Stomach (tissue), 9 donors: ENCODE measurements around the gene RMND5A. TPM values are rescaled to one million over a fixed set of nuclear protein-coding genes. Genes with fewer than 3 reads are reported as not detected.

Experiments used
- DNase-seq, 2 donors: peaks; one replicate each; pipeline versions ENCODE4 v3.0.0 to v3.0.0-alpha.2; 2013 to 2019
- H3K27ac ChIP-seq, 5 donors: fragments of 200-600 bp in 4 of 5; sonication (generic) in 4 of 5; one replicate each; pipeline ENCODE4 v1.5.1; 2013 to 2019; ENCODE audit warnings: mild to moderate bottlenecking in 1 of 5, moderate library complexity in 1 of 5
- H3K27me3 ChIP-seq, 3 donors: fragments of 200-600 bp; sonication (generic); one replicate each; pipeline ENCODE4 v1.5.1; 2017 to 2019; ENCODE audit warnings: mixed run types in 1 of 3
- H3K36me3 ChIP-seq, 4 donors: fragments of 200-600 bp; sonication (generic); 1 replicate in 3 of 4; 2 replicates in 1 of 4; pipeline ENCODE4 v1.5.1; 2016 to 2019
- H3K4me1 ChIP-seq, 4 donors: fragments of 200-600 bp; sonication (generic); one replicate each; pipeline ENCODE4 v1.5.1; 2016 to 2019
- H3K4me3 ChIP-seq, 4 donors: fragments of 200-600 bp; sonication (generic) in 3 of 4; one replicate each; pipeline ENCODE4 v1.5.1; 2016 to 2019; ENCODE audit warnings: mild to moderate bottlenecking in 1 of 4
- H3K9me3 ChIP-seq, 4 donors: fragments of 200-600 bp; sonication (generic); one replicate each; pipeline ENCODE4 v1.5.1; 2016 to 2019
- EP300 ChIP-seq: sonication (generic); formaldehyde crosslinking; IDR thresholded peaks from one replicate; pipeline ENCODE4 v1.6.1; 2017; ENCODE audit warnings: antibody characterized with exemption
- POLR2A ChIP-seq, 4 donors: fragments of 450-650 bp; IDR thresholded peaks; one replicate each; pipeline ENCODE4 v1.6.1; 2016; ENCODE audit warnings: antibody characterized with exemption in 4 of 4, control low read depth in 2 of 4, mild to moderate bottlenecking in 1 of 4, moderate library complexity in 1 of 4
- POLR2AphosphoS5 ChIP-seq, 3 donors: sonication (generic); formaldehyde crosslinking; IDR thresholded peaks; one replicate each; pipeline ENCODE4 v1.6.1; 2016; ENCODE audit warnings: antibody characterized with exemption in 3 of 3
- WGBS, 5 donors: extraction: QIAGEN DNeasy Blood & Tissue Kit in 3 of 5; methylation state at CpG; one replicate each; pipeline versions ENCODE4 v1.1.5 to v1.1.7; 2013 to 2018; 5-methylcytosine and 5-hydroxymethylcytosine counted together
- intact Hi-C: fragments of 100-400 bp; cut with DNase I; formaldehyde crosslinking; loops from one replicate; pipeline ENCODE4 v1.15.1; 2023; ENCODE audit warnings: low total_unique reads
- polyA plus RNA-seq, 3 donors: library from polyadenylated mRNA; stranded (reverse); fragments of 200-250 nt; gene quantifications; one replicate each; pipeline ENCODE4 v1.2.3, GENCODE V29; 2013
- total RNA-seq, 5 donors: library from RNA; depleted of rRNA; stranded (reverse); fragments of >200 nt; gene quantifications; one replicate each; pipeline versions ENCODE4 v1.1.0 to v1.2.3, GENCODE V29; 2014 to 2016
- TF ChIP-seq, protein P1 (sequence below), 7 experiments: fragments of 450-650 bp in 4 of 7; fragments of 200-600 bp in 3 of 7; sonication (generic) in 3 of 7; IDR thresholded peaks; one replicate each; pipeline ENCODE4 v1.5.1; 2016 to 2019; ENCODE audit warnings: antibody characterized with exemption in 7 of 7, control low read depth in 2 of 7, mild to moderate bottlenecking in 1 of 7
- donor health status: healthy with polysubstance abuse.
- donor health status: Bipolar disorder and iron deficiency.
- donor health status: healthy.

RMND5A gene
- total and polyA plus RNA-seq, 8 donors = 7.3 to 111 (median 24.5) TPM

GRCh38 chr2:86791573-86791972 lies 71.5 kb downstream of the RMND5A start:
- Histone ChIP-seq H3K27ac (peak overlapping the region in 4 of 5 donors; percentile 11 to 74 (median 66)), H3K9me3 (peaks cover 0 to 12% (median 7%) of the 10 kb centered on the region in 4 donors), H3K4me3 (peak overlapping the region in 3 of 4 donors; percentile 27 to 42 (median 32)), H3K27me3 (peaks cover 35 to 87% (median 60%) of the 10 kb centered on the region in 3 donors), H3K4me1 (peaks cover 22 to 42% (median 35%) of the 10 kb centered on the region in 4 donors), H3K36me3 (no peaks in the 10 kb centered on the region)
- TF ChIP-seq, protein P1, sequence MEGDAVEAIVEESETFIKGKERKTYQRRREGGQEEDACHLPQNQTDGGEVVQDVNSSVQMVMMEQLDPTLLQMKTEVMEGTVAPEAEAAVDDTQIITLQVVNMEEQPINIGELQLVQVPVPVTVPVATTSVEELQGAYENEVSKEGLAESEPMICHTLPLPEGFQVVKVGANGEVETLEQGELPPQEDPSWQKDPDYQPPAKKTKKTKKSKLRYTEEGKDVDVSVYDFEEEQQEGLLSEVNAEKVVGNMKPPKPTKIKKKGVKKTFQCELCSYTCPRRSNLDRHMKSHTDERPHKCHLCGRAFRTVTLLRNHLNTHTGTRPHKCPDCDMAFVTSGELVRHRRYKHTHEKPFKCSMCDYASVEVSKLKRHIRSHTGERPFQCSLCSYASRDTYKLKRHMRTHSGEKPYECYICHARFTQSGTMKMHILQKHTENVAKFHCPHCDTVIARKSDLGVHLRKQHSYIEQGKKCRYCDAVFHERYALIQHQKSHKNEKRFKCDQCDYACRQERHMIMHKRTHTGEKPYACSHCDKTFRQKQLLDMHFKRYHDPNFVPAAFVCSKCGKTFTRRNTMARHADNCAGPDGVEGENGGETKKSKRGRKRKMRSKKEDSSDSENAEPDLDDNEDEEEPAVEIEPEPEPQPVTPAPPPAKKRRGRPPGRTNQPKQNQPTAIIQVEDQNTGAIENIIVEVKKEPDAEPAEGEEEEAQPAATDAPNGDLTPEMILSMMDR (IDR thresholded peaks at IDR 0.05) = no peak
- TF ChIP-seq POLR2AphosphoS5 (IDR thresholded peaks at IDR 0.05) (no peak), EP300 (no peak), POLR2A (IDR thresholded peaks at IDR 0.05) (no peak)
- 27 to 45% (median 37%) methylated on average over 7 of the region's 7 CpGs for WGBS, 5 donors
- intact Hi-C loops = no loop called here
- no peak for DNase-seq

DNA sequence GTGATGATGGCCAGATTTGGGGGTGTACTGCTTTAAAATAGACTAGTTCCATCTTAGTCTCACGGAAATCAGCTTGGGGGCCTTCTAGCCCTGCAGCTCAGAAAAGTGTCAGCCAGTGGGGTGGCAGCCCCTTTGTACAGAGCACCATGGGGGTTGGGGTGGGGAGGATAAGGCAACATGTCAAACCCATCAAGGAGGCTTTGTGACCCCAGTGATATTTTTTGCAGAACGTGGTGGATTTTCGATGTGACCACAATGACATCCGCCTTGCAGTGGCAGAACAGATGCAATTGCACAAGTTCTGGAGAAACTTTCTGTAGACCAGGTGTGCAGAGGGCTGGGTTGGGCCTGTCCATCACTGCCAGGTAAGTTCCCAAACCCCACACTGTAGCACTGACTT lies 73.7 kb downstream of the RMND5A start:
- Histone ChIP-seq H3K27me3 (peaks cover 35 to 75% (median 58%) of the 10 kb centered on the region in 3 donors), H3K36me3 (no peaks in the 10 kb centered on the region), H3K4me3 (no peak overlapping the region), H3K9me3 (peaks cover 0 to 24% (median 16%) of the 10 kb centered on the region in 4 donors), H3K27ac (peak overlapping the region in 3 of 5 donors; percentile 8 to 31 (median 17)), H3K4me1 (peaks cover 21 to 32% (median 27%) of the 10 kb centered on the region in 4 donors)
- intact Hi-C loops = no loop called here
- 77 to 89% (median 83%) methylated on average over 4 of the region's 4 CpGs for WGBS, 5 donors
- TF ChIP-seq EP300 (no peak), POLR2AphosphoS5 (IDR thresholded peaks at IDR 0.05) (no peak), POLR2A (IDR thresholded peaks at IDR 0.05) (no peak)
- TF ChIP-seq, protein P1 (IDR thresholded peaks at IDR 0.05) = no peak
- peak in 1 of 2 donors; percentile 39 for DNase-seq

DNA sequence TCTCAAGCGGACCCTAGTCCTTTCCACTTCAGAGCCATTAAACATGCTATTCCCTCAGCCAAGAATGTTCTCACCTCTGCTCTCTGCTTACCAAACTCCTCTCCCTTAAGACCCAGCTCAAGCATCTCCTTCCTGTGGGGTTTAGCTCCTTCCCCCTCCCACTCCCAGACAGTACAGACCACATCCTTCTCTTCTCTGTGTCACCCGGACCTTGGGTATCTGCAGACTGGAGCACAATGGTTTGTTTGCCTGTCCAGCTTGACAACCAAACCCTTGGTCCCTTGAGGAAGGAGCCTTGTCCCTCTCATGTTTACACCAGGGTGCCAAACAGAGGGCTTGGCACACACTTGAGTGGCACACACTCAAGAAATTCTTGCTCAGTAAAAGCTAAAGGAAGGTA lies 74.8 kb downstream of the RMND5A start:
- no peak overlapping the region for H3K27ac ChIP-seq
- TF ChIP-seq EP300 = no peak
- no peak for TF ChIP-seq POLR2A (IDR thresholded peaks at IDR 0.05)
- DNase-seq = no peak
- H3K36me3 ChIP-seq = no peaks in the 10 kb centered on the region
- H3K4me3 ChIP-seq = no peak overlapping the region
- peaks cover 26 to 64% (median 47%) of the 10 kb centered on the region in 3 donors for H3K27me3 ChIP-seq
- H3K4me1 ChIP-seq = peaks cover 10 to 21% (median 16%) of the 10 kb centered on the region in 4 donors
- intact Hi-C loops = no loop called here
- H3K9me3 ChIP-seq = peaks cover 0 to 24% (median 16%) of the 10 kb centered on the region in 4 donors
- WGBS, 5 donors = 58 to 82% (median 76%) methylated on average over 2 of the region's 2 CpGs

GRCh38 chr2:86800856-86801567 lies 80.9 kb downstream of the RMND5A start:
- H3K9me3 ChIP-seq = peaks cover 0 to 18% (median 15%) of the 10 kb centered on the region in 4 donors
- WGBS, 5 donors = 87 to 95% (median 89%) methylated on average over 2 of the region's 2 CpGs
- H3K36me3 ChIP-seq = no peaks in the 10 kb centered on the region
- no peak for DNase-seq
- no peak overlapping the region for H3K27ac ChIP-seq
- intact Hi-C loops = no loop called here
- no peak for TF ChIP-seq POLR2A (IDR thresholded peaks at IDR 0.05)
- no peak for TF ChIP-seq EP300
- no peak for TF ChIP-seq POLR2AphosphoS5 (IDR thresholded peaks at IDR 0.05)
- TF ChIP-seq, protein P1 (IDR thresholded peaks at IDR 0.05) = no peak
- H3K4me3 ChIP-seq = no peak overlapping the region
- H3K27me3 ChIP-seq = peaks cover 0 to 5% (median 0%) of the 10 kb centered on the region in 3 donors
- H3K4me1 ChIP-seq = no peaks in the 10 kb centered on the region
